RPMI7951 (cell line): ENCODE measurements around the gene MKNK1. TPM values are rescaled to one million over a fixed set of nuclear protein-coding genes. Genes with fewer than 3 reads are reported as not detected.

Source experiments
- DNase-seq: peaks from one replicate; pipeline ENCODE4 v3.0.0-alpha.2; 2012; ENCODE audit warnings: low read depth
- total RNA-seq: library from RNA; depleted of rRNA; stranded (reverse); fragments of >200 nt; shearing (Covaris generic); gene quantifications from 2 replicates; pipeline ENCODE4 v1.2.3, GENCODE V29; 2014

The MKNK1 gene
- total RNA-seq, 1 experiment from 2014 or later, result 16.7 TPM

DNA sequence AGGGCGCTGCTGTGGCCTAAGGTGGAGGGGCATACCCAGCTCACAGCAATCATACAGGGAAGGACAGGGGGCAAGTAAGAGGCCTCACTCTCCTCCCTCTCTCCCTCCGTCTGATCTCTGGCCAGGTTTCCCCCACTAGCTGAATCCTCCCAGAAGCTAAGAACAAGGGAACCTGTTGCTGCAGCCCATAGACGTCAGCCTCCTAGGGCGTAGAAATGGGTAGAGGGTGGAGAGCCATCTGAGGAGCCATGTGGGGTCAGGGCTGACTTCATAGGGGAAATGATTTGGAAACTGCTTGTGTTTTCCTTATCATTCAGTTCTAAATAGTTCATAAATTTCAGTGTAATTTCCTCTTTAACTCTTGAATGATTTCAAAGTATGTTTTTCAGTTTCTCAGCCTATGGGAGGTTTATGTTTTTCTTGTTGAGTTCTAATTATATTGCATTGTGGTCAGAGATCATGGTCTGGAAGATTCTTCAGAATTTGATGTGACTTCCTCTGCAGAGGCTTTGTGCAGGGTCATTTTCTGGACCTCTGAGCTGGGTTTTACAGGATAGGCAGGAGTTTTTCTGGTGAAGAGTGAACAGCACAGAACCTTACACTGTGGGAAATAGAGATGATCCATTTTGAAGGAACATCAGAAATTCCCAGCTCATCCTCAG is 14.8 kb upstream of the MKNK1 start:
- no peak for DNase-seq

DNA sequence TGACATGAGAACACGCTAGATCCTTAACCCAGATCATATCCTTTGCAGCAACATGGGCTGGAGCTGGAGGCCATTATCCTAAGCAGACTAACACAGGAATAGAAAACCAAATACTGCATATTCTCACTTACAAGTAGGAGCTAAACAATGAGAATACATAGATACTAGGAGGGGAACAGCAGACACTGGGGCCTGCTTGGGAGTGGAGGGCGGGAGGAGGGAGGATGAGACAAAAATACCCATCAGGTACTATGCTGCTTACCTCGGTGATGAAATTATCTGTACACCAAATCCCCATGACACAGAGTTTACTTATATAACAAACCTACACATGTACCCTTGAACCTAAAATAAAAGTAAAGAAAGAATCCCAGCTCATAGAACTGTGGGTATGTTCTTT is 13.8 kb upstream of the MKNK1 start:
- no peak for DNase-seq

DNA sequence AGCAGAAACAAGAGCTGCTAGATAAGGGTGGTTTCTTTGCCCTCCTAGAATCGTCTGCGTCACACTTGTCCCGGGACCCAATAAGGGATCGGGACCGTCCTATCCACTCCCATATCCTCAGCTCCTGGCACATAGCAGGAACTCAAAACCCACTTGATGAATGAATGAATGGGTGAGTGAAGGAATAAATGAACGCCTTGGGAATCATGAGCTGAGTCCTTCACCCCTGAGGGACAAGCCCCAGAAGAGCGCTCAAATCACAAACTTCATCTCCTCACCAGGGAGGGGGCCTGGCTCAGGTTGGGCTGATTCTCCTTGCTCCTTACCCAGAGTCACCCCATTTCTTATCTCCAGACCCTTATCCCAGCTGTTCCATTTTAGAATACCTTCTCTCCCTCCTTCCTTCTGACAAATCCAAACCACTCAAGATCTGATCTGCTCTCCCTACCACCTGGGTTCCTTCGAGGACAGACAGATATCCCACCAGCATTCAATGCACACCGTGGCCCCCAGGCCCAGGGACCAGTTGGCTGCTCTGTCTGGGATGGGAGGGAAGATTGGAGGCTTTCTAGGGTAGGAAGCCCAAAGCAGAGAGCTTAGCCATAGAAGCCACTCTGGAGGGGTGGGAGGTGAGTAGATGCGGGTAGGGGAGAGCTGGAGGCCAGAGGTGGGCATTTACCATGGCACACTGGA is 13.2 kb upstream of the MKNK1 start:
- DNase-seq, result no peak

DNA sequence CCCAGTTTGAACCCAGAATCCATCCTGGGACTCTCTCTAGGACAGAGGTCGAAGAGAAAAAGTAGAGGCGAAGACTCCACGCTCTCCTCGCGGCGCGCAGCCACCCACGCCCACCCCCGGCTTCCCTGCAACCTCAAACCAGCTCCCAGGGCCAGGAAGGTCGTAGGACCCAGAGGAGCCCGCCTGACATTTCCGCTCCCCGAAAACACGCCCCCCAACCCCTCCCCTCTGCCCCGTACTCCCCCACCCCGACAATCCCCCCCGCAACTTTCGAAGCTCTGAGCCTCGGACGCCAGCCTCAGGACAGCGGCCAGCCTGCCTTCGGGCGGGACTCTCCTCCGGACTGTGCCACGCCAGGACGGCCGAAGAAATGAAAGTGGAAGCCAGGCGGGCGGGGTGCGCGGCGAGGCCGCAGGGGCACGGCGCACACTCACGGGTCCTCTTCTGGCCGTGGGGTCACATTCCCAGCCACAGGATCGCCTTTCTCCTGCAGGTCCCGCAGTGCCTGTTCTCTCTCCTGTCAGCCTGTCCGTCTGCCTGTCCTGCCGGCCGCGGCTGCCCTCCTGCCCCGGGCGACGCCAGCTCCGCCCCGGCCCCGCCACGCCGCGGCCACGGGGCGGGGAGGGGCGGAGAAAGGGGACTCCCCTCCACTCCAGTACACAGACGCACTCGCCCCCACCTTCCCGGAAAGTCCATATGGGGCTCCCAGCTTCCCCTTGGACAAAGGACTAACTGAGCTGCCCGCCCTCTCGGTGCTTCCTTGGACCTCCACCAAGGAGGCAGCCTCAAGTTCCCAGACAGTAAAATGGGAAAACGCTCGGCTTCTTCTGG is 12.4 kb upstream of the MKNK1 start, which contains the start of gene MOB3C:
Gene MOB3C (minus strand): TSS at position 535 of the 831 bp plus-strand sequence. CDS start 3,490 bp downstream, outside the sequence.
- DNase-seq, result peak; percentile 91

DNA sequence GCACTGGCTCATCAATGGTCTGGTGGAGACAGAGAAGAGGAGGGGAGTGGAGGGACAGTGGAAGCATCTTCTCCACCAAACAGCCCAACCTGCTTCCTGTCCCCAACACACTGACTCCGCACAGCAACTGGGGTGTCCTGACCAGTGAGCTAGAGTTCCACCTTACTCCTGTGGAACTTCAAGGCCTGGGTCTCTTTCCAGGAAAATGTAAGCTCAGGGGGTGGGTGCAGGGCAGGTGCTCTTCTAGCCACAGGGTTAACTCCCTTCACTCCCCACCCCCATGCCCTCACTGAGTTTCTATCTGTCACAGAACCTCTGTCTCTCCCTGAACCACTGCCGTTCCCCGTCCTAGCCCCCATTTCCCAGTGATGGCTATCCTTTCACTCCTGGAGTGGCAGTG is 11.7 kb upstream of the MKNK1 start:
- DNase-seq, result no peak

DNA sequence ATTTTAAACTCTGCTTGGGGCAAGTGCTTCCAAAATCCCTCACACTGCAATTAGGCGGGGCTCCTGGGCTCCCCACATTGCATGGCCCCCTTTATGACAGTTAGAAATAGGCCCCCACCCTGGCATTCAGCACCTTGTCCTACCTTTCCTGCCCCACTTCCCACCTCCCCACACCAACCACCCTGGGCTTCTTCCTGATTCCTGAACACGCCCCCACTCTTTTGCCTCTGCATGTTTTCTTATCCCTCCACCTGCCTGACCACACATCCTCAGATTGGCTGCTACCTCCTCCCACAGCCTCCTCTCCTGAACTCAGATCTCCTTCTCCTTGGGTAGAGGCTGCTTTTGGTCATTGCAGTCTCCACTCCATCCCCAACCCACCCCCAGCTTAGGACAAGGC is 11.0 kb upstream of the MKNK1 start:
- DNase-seq, result no peak

DNA sequence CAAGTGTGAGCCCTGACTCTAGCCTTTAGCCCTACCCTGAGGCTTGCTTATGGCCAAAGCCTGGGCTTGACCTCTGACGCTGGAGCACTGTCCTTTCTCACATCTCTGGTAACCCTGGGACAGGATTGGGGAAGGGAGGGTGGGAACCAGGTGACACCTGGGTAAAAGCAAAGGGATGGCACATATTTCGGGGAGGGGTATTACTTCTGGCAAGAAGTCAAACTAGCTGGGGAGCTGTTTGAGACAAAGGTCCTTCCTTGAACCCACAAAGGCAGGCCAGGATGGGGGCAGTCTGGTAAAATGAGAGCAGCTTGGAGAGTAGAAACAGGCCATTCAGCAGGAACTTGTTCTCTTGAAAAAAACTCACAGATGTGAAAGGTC is 10.5 kb upstream of the MKNK1 start:
- no peak for DNase-seq

DNA sequence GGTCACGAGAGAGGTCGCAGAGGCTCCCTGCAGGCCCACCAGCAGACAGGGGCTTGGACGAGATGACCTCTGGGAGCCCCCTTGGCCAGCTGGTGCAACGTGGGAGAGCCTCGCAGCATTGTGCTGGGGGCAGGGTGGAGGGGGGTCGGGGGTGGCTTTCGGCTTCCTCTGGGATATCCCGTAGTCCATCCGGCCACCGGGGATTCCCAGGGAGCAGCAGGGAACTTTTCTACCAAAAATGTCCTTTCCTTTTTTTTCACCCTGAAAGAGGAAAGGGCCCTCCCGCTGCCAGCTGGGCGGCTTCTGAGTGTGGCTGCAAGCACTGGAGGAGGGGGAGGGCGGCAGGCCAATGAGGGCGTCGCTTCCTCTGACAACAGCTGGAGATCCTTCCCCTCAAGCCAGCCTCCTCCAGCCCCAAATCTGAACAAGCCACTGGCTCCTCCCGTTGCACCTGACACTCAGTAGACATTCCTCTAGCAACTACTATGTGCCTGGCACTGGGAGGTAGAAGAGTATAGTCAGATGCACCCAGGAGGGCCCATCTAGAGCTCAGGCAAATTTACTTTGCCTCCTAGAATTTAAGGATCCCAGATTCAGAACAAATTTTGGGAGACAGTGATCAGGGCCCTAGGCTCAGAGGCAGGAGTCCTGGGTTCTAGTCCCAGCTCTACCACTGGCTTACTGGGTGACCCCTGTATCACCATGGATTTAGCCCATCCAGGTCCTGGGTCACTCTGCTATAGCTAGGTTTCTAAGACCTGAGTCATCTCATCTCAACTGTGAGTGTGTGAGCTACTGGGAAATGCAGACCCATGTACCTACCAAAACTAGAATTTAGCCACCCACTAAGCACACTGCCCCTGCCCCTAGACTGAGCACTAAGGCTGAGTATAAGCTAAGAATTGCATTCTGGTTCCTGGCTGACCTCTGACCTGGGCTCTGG is 9.9 kb upstream of the MKNK1 start:
- peak; percentile 69 for DNase-seq

DNA sequence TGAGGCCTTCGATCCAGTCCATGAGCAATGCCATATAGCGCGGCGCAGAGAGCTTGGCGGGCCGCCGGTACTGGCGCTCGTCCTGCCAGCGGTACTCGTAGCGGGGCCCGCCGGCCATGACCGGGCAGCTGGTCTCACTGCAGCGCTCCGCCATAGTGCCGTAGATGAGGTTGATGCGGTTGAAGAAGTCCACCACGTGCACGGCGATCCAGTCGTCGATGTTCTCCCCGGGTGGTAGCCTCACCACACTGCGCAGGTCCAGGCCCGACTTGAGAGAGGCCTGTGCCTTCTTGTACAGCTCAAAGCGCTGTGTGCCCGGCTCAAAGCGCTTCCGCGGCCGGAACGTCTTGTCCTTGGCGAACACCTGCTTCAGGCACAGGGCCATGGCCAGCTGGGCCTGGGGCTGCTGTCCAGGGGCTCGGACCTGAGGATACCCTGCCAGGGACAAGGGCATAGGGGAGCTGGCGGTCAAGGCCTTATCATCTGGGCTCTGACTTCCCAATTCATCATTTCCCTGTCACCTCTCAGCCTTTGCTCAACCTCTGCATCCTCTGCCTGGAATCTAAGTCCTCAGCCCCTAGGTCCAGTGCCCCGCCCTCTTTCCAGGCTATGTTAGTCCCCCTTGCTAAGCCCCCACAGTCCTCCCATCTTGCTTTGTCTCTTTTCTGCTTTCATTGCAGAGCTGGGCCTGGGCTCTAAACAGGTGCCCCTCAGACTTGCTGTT is 9.0 kb upstream of the MKNK1 start:
- DNase-seq, result no peak

DNA sequence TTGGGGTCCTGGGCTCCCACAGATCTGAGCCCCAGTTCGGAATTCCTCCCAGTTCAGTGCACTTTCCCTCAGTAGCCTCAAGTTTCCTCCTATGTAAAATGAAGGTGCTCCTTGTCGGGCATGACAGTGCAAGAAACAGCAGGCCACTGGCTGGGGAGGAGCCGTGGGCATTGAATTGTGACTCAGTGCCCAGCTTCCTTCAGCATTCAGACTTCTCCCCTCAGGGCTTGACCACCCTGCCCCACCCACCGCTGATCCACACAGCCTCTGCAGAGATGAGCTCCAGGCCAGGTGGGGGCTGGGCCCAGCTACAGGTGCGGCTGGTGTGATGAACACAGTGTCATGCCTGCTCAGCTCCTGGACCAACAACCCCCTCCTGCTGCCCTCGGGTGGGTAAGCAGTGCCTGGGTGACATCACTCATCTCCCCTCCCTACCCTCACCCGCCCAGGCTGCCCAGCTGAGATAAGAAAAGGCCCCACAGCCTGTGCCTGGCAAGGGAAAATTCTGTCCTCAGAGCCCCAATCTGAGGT is 7.7 kb upstream of the MKNK1 start:
- peak; percentile 84 for DNase-seq

DNA sequence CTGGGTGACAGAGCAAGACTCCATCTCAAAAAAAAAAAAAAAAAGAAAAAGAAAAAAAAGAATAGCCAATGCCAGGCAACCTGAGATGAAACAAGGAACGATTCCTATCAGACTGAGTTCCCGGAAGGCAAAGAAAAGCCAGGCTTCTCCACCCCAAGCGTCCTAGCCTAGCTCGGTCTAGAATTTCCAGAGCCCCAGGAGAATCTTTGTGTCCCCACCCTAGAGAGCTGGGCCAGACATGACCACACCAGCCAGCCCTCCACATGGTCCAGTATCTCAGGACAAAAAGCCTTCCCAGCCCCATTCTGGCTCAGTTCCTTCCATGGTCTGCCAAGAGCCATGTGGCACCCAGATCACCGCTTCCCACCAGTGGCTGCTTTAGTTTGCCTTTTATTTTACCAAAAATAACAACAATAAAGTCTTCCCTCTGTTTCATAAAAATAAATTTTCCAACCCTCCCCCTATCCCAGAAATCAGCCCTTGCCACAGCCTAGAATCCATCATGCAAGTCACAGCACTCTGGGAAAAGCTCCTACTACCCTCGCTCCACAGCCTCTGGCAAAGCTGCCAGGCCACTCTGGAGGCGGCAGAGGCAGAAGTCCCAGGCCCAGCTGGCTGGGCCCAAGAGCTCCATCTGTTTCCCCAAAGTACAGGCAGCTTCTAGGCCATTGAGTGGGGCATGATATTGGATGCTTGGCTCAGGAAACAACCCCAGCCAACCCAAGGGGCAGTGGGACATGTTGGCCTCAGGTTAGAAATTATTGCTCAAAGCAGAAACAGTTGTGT is 3.5 kb upstream of the MKNK1 start:
- DNase-seq, result no peak

DNA sequence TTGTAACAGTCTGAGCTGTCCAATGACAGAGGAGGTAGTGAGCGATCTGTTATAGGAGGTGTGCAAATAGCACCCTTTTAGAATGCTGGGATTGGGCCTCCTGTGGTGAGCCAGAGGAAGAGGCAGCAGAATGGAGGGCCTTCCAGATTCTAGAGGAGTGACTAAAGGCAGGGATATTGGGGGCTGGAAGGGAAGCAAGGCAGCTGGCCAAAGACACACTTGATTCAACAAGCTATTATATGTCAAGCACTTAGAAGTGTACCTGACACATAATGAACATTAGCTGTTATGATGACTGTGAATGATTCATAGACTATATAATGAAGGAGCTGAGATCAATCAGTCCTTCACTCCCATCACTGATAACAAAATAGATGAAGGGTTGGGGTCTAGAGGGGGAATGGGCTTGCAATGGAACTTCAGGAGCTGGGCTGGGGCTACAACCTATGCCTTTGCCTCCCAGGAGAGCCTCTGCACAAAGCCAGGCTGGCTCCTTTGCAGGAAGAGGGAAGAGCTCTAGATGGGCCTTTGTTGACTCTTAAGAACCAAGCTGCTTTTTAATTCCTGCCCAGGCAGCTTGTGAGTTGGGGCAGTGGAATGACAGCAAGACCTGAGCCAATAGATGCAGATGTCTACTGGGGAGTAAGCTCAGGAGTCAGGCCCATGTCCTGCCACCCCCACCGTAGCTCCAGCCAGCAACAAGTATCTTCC is 2.3 kb upstream of the MKNK1 start:
- no peak for DNase-seq

DNA sequence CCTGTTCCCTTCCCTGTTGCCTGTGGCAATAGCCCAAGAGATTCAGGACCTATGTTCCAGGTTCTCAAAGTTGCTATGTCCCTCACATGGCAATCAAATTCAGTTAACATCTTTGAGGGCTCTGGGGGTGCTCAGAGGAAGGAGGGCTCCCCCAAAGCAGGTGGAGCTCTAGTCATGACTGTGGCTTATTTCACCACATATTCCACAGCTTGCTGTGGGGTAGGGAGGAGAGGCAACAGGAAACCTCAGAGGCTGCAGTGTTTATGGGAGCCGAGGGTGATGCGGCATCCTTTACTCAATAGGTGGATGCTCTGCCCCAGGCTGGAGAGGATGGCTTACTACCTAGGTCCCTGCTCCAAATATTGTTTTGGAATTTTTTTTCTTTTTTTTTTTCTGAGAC is 1.2 kb upstream of the MKNK1 start:
- DNase-seq, result no peak

DNA sequence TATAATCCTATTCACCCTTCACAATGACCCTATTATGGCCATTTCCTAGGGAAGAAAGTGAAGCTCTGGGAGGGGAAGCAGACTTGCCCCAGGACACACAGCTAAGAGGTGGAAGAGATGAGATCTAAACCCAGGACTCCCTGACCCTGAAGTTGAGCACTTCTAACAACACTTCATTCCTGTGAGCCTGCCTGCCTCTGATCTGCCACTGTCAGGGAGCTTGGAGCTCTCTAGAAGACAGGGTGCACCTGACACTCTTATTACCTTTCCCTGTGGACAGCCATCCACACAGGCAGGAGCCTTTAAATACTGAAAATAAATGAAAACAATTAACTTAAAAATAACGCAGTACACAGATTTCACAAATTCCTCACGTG is 599 bp downstream of the MKNK1 start:
- no peak for DNase-seq

DNA sequence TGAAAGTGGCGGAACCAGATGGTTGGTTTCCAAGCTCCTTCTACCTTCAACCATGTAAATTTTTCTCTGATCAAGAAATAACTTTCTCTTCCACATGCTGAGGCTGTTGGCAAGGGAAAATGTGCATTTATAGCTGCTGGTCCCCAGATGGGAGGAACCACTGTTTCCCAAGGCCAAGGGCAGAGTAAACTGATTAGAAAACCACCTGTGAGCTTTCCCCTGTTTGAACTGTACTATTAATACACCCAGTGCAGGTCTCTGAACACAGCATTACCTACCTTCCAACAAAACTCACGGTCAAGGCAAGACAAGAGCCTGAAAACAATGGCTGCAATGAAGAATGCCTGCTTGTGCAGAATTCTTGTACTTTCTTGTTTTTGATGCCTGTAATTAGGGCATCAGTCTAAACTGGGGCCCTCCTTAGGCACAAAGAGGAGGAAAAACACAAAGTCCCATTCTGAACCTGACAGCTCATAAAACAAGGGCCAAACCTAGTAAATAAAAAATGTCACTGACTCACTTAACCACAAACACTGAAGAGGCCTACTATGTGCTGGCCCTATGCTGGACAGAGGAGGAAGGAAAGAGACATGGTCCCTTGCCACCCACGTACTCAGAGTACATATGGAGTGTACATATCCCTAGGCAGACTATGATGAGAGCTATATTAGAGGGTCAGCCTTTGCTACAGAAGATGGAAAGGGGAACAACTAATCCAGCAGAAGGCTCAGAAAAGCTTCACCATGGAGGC is 2.6 kb downstream of the MKNK1 start:
- DNase-seq, result no peak

DNA sequence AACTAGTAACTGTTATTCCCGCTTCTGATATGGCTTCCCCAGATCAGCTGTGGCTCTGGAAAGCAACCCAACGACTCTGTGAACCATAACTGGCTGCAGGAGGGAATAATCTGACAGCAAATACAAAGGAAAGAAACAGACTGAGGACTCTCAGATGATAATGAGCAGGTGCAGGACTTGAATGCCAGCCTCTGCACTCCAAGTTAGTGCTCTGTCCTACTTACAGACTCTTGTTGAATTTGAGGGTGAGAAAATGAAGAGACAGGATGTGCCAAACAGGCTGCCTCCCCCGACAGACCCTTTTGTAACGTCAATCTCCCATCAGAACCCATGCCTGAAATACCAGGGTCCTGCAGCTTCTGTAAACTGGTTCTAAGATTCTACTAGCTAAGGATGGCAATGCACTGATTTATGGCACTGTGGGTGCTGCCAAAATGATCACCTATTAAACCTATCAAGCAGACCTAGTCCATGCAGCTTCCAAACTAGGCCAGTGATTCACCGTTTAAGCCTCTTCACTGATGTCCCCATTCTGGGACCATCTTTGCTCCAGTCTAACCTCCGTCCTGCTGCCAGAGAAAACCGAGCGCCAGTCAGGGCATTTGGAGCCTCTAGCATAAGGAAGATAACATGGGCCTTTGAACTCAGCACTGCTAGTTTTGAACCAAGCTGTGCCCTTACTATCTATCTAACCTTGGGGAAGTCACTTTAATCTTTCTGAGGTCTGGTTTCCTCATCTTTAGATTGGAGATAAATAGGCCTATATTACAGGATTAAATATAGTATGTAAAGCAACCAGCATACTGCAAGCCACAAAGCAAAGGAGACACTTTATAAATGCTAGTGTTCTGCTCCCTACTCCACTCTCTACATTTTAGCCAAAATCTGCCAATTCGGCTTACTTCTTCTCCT is 4.8 kb downstream of the MKNK1 start:
- DNase-seq, result no peak

DNA sequence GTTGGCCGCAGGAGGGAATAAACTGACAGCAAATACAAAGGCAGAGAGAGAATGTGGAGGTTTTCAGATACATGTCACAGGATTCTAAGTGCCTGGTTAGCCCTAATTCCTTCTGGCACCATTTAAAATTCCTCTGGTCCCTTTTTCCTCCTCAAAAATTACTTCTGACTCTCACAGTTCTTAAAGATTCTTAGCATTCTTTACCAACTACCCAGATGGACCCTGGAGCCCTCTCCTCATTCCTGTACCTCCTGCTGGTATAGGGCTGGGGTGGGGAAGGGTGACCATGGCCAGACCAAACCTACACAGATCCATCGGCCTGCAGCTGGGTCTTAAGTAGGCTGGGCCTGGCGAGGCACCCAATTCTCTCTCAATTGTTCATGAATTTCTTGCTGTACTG is 7.2 kb downstream of the MKNK1 start:
- DNase-seq, result no peak
